AG04449 (cell line): ENCODE results near the gene GPR42.

Experiments
- CTCF ChIA-PET: fragments of 350-600 bp; formaldehyde crosslinking; extraction: SDS; loops from one replicate; lab custom pipeline; 2021; ENCODE audit warnings: antibody characterized with exemption; lab: Yijun Ruan, JAX
- POLR2A ChIA-PET: fragments of 400-600, 350-600 bp; formaldehyde crosslinking; extraction: SDS; loops from one replicate; lab custom pipeline; 2020; ENCODE audit warnings: antibody characterized with exemption, inconsistent platforms; lab: Yijun Ruan, JAX
- DNase-seq: peaks from one replicate; pipeline ENCODE4 v3.0.0-alpha.2; 2010; ENCODE audit warnings: low read depth, low spot score
- H3K4me3 ChIP-seq: 2 replicates; pipeline ENCODE4 v1.5.1; 2011; ENCODE audit warnings: low read depth, mild to moderate bottlenecking, control low read depth, low read length
- TF ChIP-seq, protein P1 (sequence below): IDR thresholded peaks from one replicate; pipeline ENCODE4 v1.5.1; 2011; ENCODE audit warnings: mild to moderate bottlenecking, moderate library complexity, low read length, control low read depth, inconsistent platforms; ENCODE audit not compliant: insufficient read depth; ENCODE audit errors: missing control alignments

Gene GPR42

DNA sequence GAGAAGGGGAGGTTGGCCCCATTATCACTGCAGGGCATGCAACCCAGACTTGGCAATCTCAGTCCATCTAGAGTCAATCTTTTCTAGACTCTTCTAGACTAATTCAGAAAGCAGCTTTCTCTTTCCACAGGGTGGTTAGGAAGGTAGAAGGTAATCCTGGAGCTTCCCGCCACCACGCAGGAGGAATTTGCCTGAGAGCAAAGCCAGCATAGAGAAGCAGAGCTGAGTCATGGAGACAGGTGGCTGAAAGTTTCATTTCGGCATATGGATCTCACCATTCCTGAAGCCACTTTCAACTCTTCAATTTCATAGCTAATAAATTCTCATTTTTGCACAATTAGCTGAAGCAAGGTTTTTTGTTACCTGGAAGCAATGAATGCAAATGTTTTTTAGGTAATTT lies 48.2 kb downstream of the GPR42 start:
- CTCF ChIA-PET: no interaction called here
- no peak for DNase-seq
- H3K4me3 ChIP-seq: no peak overlapping the region
- POLR2A ChIA-PET: no interaction called here
- TF ChIP-seq, protein P1, sequence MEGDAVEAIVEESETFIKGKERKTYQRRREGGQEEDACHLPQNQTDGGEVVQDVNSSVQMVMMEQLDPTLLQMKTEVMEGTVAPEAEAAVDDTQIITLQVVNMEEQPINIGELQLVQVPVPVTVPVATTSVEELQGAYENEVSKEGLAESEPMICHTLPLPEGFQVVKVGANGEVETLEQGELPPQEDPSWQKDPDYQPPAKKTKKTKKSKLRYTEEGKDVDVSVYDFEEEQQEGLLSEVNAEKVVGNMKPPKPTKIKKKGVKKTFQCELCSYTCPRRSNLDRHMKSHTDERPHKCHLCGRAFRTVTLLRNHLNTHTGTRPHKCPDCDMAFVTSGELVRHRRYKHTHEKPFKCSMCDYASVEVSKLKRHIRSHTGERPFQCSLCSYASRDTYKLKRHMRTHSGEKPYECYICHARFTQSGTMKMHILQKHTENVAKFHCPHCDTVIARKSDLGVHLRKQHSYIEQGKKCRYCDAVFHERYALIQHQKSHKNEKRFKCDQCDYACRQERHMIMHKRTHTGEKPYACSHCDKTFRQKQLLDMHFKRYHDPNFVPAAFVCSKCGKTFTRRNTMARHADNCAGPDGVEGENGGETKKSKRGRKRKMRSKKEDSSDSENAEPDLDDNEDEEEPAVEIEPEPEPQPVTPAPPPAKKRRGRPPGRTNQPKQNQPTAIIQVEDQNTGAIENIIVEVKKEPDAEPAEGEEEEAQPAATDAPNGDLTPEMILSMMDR: no peak

DNA sequence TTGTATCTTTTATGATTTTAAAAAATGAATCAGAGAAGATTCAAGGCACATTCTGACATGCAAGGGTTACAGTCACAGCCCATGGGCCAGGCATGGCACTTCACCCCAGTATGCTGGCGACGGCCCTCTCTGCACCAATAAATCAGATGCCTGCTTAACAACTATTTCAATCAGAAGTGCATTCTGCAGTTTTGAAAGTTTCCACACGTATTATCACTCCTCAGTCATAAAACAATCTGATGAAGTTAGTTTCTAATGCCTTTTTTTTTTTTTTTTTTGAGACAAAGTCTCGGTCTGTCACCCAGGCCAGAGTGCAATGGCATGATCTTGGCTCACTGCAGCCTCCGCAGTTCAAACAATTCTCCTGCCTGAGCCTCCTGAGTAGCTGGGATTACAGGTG lies 48.9 kb downstream of the GPR42 start:
- no peak overlapping the region for H3K4me3 ChIP-seq
- POLR2A ChIA-PET: no interaction called here
- no peak for DNase-seq
- CTCF ChIA-PET: no interaction called here
- TF ChIP-seq, protein P1: no peak

DNA sequence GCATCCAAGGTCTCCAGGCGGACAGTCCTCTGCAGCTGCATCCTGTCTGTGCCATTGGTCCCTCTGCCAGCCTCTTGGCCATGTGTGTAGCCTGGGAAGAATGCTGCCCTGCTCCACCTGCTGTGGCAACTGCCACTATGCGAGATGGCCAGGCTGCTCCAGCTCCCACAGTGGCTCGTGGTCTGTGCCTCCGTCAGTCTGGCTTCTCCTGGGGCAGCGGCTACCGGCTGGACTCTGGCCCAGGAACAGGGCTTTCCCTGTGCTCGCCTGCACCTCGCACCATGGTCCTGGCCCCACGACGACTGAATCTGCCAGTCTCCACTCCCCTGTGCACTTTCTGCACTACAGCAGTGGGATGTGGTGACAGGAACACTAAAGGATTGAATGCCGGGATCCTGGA lies 50.5 kb downstream of the GPR42 start:
- TF ChIP-seq, protein P1: no peak
- no peak for DNase-seq
- H3K4me3 ChIP-seq: no peak overlapping the region
- POLR2A ChIA-PET: no interaction called here
- CTCF ChIA-PET: no interaction called here
